HG03108 (cell line): Measurements from ENCODE around the gene SUPT3H.

Source experiments
- ATAC-seq: cut with Tn5 transposase; IDR thresholded peaks from one replicate; pipeline ENCODE4 v1.9.1; 2021; ENCODE audit warnings: moderate library complexity; ENCODE audit not compliant: unreplicated experiment

The SUPT3H gene

DNA sequence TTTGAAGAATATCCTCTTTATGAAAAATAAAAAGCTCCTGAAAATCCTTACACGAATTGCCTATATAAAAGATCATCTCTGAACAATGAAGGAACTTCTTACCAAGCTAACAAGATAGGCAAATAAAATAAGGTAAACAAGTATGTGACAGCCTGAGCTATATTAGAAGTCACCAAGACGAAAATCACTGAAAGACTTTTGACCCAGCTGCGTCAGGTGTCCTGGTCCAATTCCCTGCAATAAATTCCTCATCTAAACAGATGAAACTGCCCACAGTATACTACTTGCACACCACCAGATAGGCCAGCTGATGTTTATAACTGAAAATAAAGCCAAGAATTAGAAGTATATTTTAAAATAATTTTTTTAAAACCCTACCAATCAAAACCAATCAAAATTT, 117.0 kb downstream of the SUPT3H start:
- ATAC-seq: no peak

DNA sequence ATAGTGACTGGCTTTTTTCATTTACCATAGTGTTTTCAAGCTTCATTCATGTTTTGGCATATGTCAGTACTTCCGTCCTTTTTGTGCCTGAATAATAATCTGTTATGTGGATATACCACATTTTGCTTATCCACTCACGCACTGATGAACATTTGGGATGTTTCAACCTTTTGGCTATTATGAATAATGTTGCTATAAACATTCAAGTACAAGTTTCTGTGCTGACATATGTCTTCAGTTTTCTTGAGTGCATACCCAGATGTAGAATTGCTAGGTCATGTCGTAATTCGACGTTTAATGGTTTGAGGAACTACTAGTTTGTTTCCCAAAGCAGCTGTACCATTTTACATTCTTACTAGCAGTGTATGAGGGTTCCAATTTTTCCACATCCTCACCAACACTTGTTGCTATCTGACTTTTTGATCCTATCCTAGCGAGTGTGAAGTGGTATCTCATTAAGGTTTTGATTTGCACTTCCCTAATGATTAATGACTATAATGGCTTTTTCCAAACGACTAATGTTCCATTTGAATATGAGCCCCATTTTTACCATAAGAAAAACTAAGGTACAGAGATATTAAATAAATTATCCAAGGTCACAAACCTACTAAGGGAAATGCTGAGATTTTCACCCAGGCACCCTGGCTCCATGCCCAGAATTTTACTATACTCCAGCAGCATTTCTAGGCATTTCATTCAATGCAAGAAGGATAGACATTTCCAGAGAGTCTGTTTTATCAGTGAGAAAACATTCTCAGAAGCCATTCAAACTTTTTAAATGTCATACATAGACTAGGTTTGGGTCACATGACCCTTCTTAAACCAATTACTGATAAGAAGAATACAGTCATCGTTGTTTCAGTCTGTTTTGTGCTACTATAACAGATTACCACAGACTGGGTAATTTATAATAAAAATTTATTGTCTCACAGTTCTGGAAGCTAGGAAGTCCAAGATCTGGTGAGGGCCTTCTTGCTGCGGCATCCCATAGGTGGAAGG, 120.7 kb downstream of the SUPT3H start:
- no peak for ATAC-seq

DNA sequence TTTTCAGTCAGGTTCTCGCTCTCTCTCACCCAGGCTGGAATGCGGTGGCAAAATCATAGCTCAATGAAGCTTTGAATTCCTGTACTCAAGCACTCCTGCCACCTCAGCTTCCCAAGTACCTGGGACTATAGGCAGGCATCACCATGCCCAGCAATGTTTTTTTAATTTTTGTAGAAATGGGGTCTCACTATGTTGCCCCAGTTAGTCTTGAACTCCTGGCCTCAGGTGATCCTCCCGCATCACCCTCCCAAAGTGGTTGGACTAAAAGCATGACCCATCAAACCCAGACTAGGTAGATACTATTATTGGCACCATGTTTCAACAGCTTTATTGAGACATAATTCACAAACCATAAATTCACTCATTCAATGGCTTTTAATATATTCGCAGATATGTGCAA, 122.3 kb downstream of the SUPT3H start:
- ATAC-seq: no peak

DNA sequence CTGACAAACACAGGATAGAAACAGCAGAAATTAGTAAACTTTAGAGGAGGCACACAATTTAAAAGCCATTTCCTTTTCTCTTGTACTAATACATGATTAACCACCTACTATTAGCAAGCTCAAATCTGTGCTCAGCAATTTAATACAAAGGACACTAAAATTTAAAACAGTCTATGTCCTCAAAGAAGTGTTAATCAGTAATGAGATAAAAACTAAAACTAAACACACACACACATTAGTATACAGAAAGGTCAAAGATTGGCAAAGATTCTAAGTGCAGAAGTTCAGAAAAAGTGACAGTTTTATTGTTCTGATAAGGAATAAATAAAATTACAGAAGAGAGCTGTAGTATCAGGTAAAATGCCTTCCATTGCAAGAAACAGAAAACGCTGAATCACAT, 123.5 kb downstream of the SUPT3H start:
- no peak for ATAC-seq

DNA sequence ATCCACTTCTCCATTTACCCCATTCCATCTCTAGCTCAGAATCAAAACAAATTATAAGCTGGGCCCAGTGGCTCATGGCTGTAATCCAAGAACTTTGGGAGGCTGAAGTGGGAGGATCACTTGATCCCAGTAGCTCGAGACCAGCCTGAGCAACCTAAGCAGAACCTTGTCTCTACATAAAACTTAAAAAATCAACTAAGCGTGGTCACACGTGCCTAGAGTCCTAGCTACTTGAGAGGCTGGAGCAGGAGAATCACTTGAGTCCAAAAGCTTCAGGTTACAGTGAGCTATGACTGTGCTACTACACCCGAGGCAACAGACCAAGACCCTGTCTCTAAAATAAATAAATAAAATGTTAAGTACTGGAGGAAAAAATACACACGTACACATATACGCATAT, 124.3 kb downstream of the SUPT3H start:
- no peak for ATAC-seq

DNA sequence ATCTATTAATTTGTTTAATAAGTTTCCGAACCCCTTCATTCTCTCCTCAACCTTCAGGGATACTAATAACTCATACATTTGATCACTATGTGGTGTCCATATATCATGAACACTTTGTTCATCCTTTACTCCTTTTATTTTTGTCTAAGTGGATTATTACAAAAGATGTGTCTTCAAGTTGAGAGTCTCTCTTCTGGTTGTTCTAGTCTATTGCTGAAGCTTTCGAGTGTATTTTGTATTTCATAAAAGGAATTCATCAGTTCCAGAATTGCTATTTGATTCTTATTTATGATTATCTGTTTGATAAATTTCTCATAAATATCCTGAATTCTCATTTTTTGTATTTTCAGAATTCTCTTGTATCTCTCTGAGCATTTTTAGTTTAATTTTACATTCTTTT, 146.1 kb downstream of the SUPT3H start:
- ATAC-seq: no peak

DNA sequence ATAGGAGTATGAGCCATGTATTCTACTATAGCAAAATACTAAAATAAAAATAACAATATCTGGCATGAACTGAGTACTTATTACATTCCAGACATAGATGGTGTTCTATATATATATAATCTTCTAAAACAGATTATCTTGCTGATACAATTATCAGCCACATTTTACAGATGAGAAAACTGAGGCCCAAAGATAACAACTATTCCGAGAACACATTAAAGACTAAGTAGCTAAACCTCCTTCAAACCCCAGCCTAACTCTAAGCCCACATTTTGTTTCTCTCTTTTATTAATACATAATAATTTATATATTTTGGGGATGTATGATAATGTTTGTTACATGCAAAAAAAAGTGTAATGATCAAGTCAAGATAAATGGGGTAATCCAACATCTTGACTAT, 148.3 kb downstream of the SUPT3H start:
- ATAC-seq: no peak

DNA sequence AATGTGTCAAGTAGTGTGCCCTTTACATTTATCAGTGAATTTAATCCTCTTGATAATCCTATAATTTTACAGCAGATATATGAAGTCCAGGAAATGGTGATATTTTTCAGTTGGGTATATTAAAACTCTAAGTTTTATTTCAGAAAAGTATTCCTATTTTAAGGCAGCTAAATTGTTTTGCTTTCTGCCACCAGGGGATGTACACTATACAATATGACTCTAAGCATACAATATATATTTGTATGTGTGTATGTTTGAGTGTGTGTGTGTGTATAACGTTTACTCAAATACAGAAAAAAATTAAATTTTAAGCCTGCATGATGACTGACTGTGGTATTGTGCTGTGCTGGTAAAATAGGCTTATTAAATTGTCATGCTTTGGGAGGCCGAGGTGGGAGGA, 151.7 kb downstream of the SUPT3H start:
- ATAC-seq: no peak

DNA sequence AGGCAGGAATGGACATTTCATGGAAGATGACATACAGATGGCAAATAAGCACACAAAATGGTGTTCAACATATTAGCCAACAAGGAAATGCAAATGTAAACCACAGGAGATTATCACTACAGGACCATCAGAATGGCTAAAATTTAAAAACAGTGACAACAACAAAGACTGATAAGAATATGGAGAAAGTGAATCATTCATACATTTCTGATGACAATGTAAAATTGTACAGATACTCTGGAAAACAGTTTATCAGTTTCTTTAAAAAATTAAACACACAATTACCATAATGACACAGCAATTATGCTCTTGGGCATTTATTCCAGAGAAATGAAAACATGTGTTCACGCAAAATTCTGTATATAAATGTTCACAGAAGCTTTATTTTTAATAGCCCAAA, 155.4 kb downstream of the SUPT3H start:
- ATAC-seq: no peak

DNA sequence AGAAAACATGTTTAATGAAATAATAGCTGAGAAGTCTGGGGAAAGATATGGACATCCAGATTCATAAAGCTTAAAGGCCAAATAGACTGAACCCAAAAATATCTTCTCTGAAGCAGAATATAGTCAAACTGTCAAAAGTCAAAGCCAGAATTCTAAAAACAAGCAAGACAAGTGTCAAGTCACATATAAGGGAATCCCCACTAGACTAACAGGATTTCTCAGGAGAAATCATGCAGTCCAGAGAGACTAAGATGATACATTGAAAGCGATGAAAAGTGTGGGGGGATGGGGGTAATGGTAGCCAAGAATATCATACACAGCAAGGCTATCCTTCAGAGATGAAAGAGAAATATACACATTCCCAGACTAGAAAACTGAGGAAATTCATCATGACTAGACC, 162.0 kb downstream of the SUPT3H start:
- ATAC-seq: no peak

DNA sequence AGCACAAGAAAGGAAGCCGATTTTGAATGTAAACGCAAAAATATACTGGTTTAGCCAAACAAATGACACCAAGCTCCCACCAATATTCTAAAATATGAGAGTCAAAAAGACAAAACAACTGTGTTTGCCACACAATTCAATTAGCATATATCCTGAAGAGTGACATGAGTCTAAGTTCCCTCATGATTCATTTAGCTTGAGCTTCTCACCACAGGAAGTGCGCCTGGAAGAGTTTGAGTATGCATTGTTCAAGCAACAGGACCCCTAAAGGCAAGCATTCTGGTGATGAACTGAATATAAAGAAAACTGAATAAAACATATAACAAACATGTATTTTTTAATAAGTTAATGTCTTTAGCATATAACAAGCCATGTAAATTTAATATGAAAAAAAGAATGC, 164.8 kb downstream of the SUPT3H start:
- ATAC-seq: no peak

DNA sequence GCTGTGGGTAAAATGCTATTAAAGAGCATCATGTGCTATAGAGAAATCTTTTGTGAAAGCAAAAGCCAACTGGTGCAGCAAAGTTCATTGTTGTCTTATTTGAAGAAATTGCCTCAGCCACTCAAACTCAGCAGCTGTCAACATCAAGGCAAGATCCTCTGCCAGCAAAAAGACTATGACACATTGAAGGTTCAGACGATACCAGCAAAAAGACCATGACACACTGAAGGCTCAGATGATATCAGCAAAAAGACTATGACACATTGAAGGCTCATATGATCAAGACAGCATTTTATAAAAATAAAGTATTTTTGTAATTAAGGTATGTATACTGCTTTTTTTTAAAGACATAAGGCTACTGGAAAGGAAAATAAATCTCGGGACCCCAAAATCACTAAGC, 168.0 kb downstream of the SUPT3H start:
- no peak for ATAC-seq

DNA sequence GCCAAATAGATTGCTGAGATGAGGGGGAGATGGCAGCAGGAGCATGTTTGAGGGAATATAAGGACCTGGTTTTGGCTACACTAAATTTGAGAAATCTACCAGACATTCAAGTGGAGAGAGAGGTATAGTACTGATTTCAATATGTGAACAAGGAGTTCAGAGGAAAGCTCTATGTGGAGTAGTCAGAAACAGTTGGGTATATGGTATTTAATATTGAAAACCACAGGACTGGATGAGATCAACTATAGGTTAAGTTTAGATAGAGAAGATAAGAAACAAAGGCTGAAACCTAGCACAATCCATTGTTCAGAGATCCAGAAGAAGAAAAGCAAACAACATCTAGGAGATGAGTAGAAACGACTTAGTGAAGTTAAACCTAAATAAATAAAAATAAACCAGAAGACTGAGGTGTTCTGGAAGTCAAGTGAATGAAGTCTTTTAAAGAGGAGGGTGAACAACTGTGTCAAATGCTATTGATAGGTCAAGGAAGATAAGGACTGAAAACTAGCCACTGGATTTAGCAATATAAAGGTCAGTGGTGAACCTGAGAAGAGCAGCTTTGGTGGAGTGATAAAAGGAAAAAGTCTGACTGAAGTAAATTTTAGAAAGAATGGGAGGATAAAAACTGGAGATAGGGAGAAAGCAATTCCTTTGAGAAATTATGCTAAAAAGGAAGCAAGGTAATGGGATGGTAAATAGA, 170.8 kb downstream of the SUPT3H start:
- no peak for ATAC-seq

DNA sequence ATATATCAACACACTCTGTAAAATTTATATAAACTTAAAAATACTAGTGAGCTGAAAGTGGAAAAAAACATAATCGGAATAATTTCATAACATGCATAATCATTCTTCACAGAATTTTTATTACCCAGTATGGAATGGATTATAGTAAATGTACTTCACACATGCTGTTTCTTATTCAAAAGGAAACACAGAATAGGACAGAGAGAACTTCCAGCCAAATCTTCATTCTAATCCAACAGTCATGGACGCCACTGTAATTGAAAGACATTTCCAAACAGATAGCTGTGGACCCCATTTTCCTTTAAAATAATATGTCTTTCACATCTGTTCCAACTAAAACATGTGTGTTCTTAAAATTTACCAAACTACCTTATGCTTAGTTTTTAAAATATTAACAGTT, 176.2 kb downstream of the SUPT3H start:
- no peak for ATAC-seq

DNA sequence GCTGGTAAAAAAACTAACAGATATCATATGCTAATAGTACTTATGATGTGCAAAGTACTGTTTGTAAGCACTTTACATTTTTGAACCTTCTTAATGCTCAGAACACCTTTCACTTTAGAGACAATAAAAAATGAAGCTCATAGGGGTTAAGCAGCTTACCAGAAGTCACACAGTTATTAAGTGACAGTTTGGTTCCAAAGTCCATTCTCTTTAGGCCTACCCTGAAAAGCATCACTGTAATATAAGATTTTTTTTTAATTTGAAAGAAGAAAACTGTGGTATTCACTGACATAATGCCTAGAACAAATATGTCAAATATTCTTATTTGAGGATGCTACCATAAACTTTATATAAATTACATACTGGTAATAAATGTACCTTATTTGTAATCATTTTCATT, 177.2 kb downstream of the SUPT3H start:
- ATAC-seq: no peak

DNA sequence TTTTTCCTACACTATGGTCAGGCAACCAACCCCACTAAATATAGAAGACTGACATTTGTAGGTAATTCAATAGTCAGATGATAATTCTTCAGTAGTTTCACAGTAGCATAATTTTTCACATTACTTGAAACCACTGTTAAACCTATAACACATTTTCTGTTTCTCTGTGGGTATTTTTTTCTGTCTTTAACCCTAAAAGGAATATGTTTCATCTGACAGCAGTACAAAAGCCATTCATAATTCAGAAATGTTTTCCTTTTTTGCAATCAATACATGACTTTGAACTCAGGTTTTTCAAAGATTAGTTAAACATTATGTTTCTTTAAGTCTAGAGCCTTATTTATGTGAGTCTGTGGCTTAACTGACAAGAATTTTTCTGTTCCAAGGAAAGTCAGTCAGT, 178.2 kb downstream of the SUPT3H start:
- ATAC-seq: no peak

DNA sequence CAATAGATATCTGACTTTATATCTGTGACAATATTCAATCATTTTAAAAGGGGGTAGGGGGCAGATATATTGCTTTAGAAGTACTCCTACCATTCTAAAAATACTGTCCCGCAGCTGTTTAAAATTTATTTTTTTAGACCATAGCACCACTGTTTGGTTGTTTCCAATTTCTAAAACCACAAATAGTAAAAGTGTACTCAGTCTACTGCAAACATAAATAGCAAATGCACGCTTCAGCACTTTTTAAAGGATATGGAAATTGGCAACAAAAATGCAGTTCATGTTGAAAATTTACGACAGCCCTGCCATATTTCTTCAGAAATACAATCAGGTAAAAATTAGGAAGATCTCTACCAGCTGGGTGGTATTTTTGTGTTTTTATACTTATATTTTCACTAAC, 181.6 kb downstream of the SUPT3H start:
- ATAC-seq: no peak

DNA sequence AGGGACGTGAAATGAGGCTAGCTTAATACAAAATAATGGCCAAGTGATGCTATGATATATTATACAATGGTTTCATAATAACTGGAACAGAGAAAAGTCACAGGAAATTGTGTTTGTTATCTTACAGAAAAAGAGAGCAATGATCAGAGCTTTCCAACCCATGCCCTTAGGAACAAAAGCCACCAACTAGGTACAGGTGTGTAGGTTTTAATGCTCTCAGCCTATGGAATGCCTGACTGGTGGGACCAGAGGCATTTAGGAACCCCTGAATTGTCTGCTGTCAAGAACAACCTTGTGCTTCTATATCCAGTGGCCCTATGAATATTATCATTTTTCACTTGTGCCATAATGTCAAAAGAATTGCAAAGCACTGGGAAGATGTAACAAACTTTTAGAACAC, 182.6 kb downstream of the SUPT3H start:
- no peak for ATAC-seq

DNA sequence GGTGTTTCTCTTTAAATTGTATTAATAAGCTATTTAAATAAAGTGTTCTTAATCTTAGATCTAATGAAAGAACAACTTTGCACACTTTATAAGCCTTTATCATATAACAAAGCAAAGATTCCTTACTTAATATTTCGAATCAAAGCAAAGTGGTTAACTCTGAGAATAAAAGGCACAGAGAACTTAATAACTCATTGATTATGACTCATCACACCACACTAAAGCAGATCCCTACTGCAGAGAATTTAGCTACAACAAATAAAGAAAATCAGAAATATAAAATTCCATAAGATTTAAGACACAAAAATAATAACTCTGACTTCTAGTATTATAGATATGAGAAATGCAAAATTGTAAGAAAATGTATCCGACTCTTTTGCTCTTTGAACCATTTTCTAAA, 185.2 kb downstream of the SUPT3H start:
- ATAC-seq: no peak

DNA sequence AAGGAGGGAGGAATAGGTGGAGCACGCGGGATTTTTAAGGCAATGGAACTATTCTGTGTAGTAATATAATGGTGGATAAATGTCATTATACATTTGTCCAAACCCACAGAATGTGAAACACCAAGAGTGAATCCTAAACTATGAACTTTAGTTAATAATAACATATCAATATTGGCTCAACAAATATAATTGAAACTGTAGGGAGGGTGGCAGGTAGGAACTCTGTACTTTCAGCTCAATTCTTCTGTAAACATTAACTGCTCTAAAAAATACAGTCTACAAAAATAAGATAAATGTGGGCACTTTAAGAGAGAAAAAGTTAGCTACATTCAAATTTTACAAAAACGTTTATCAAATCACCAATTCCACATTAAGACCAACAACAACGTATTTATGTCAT, 186.3 kb downstream of the SUPT3H start:
- no peak for ATAC-seq

DNA sequence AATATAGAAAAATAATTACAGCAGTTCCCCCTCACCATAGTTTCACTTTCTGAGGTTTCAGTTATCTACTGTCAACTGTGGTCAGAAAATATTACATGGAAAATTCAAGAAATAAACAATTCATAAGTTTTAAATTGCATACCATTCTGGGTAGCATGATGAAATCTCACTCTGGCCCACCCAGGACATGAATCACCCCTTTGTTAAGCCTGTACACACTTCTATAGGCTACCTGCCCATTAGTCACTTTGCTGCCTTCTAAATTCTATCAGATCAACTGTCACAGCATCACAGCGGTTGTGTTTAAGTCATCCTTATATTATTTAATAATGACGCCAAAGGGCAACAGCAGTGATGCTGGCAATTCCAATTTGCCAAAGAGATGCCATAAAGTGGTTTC, 189.9 kb downstream of the SUPT3H start:
- no peak for ATAC-seq
